SH-SY5Y (cell line): Measurements from ENCODE around the gene EGFL6.

ENCODE experiments used
- GATA2 ChIP-seq: IDR thresholded peaks from 2 replicates; pipeline ENCODE4 v1.6.1; 2011; ENCODE audit warnings: mild to moderate bottlenecking, low read depth, low read length
- GATA3 ChIP-seq: IDR thresholded peaks from 2 replicates; pipeline ENCODE4 v1.6.1; 2011; ENCODE audit warnings: low read depth, mild to moderate bottlenecking, low read length, moderate library complexity

DNA sequence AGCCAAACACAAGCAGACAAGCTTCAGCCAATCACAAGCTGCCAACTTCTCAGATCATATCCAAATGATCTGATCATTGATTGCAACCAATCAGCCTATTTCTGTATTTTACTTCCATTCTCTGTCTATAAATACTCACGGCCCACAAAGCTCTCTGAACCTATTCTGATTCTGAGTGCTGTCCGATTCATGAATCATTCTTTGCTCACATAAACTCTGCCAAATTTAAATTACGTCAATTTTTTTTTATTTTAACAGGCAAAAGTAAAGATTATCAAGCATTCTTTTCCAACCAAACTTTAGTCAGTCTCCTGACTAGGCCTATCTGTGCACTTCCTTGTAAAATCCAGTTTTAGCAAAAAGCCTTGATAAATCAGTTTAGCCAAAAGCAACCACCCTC is 81.7 kb downstream of the EGFL6 start:
- TF ChIP-seq GATA2 (no peak), GATA3 (no peak)
